Heart right ventricle (tissue), 16 donors: Measurements from ENCODE around the gene FGF2. TPM values are rescaled to one million over a fixed set of nuclear protein-coding genes. Genes with fewer than 3 reads are reported as not detected.
A peak's percentile ranks its signal among the peaks of the same experiment; 100 is the strongest.
"Not testable (repeated sequence)": the region's sequence is repeated elsewhere in the genome, so short reads cannot be mapped to it uniquely, and the experiment has no call there.

ENCODE experiments used
- ATAC-seq, 8 donors: fragments of 200-7000 bp; cut with Tn5 transposase; one replicate each; pipeline ENCODE4 v1.9.1; 2020; ENCODE audit warnings: mild to moderate bottlenecking in 8 of 8, moderate library complexity in 8 of 8, moderate number of reproducible peaks in 1 of 8
- DNase-seq, 2 donors: peaks; one replicate each; pipeline ENCODE4 v3.0.0-alpha.2; 2020
- H3K27ac ChIP-seq, 10 donors: fragments of 200-600 bp; sonication (generic) in 2 of 10; one replicate each; pipeline versions ENCODE4 v1.5.0 to v1.8.0; 2020 to 2022; ENCODE audit warnings: mild to moderate bottlenecking in 3 of 10
- H3K27me3 ChIP-seq, 7 donors: fragments of 200-600 bp; one replicate each; pipeline ENCODE4 v1.8.0; 2021 to 2022; ENCODE audit warnings: mild to moderate bottlenecking in 2 of 7
- H3K36me3 ChIP-seq, 9 donors: fragments of 200-600 bp; sonication (generic) in 1 of 9; one replicate each; pipeline versions ENCODE4 v1.5.0 to v1.8.0; 2020 to 2022; ENCODE audit warnings: mild to moderate bottlenecking in 2 of 9
- H3K4me1 ChIP-seq, 9 donors: fragments of 200-600 bp; sonication (generic) in 1 of 9; one replicate each; pipeline versions ENCODE4 v1.5.0 to v1.8.0; 2020 to 2022; ENCODE audit warnings: mild to moderate bottlenecking in 4 of 9
- H3K4me3 ChIP-seq, 10 donors: fragments of 200-600 bp; sonication (generic) in 2 of 10; one replicate each; pipeline versions ENCODE4 v1.5.0 to v1.8.0; 2020 to 2022; ENCODE audit warnings: mild to moderate bottlenecking in 7 of 10, moderate library complexity in 2 of 10
- H3K9me3 ChIP-seq, 11 donors: fragments of 200-600 bp in 10 of 11; sonication (generic) in 2 of 11; one replicate each; pipeline versions ENCODE4 v1.5.0 to v1.8.0; 2013 to 2022; ENCODE audit warnings: mild to moderate bottlenecking in 2 of 11, control low read depth in 1 of 11, moderate library complexity in 1 of 11
- WGBS, 2 donors: extraction: QIAGEN DNeasy Blood & Tissue Kit; methylation state at CpG; one replicate each; pipeline ENCODE4 v1.1.7; 2013; ENCODE audit warnings: inconsistent platforms in 1 of 2; 5-methylcytosine and 5-hydroxymethylcytosine counted together
- intact Hi-C, 10 donors: fragments of 100-400 bp; cut with DNase I; formaldehyde crosslinking; loops; one replicate each; pipeline versions ENCODE4 v1.11.1 to v1.14.2; 2022
- polyA plus RNA-seq, 2 donors: library from polyadenylated mRNA; stranded (reverse); fragments of 200-250 nt; gene quantifications; one replicate each; pipeline ENCODE4 v1.2.3, GENCODE V29; 2013
- total RNA-seq, 10 donors: library from RNA; stranded (reverse); fragmentation: NEBNext Ultra II Directional in 3 of 10; extraction: Animal tissue kit (Norgen Biotek cat#: 25700) in 3 of 10; gene quantifications; one replicate each; pipeline versions ENCODE4 v1.2.1 to v1.2.4, GENCODE V29; 2021 to 2023
- TF ChIP-seq, protein P1 (sequence below), 9 donors: fragments of 200-600 bp; sonication (generic) in 2 of 9; IDR thresholded peaks; one replicate each; pipeline versions ENCODE4 v1.5.0 to v1.8.0; 2021 to 2022; ENCODE audit warnings: antibody characterized with exemption in 9 of 9, mild to moderate bottlenecking in 5 of 9, moderate library complexity in 1 of 9
- donor health status: Arrhythmogenic right ventricular cardiomyopathy.
- donor health status: ischemic (EF 13 %, LVEDD 7.1; RV severe dilation, severe dysfunction).
- donor health status: healthy with polysubstance abuse.
- donor health status: DM: no; HTN: yes; CAD: no.
- donor health status: DM: no; HTN: no; CAD: no.
- donor health status: ischemic (EF 25% LVEDD 6.9; RV normal size, moderate dysfunction).
- donor health status: ischemic (EF 25% LVEDD 5.7; RV mildly dilated, moderate dysfunction).
- donor health status: healthy.
- donor health status: DM: yes; HTN: yes; CAD: no.
- donor health status: Ischemic cardiomyopathy.
- donor health status: ischemic (EF 35%, LVEDD 5.7; RV mildly dilated, moderate dysfunction).
- donor health status: nonischemic (EF 11% LVEDD 7.7; RV severe dilation, severe dysfunction).
- donor health status: DM: yes; HTN: yes; CAD: no.
- donor health status: PGD.
- donor health status: ischemic (EF 29% LVEDD 5.4; RV normal size, mild dysfunction).
- donor health status: nonischemic (EF 23%, LVEDD 6.1; RV moderate dilation, normal function).

The FGF2 gene
- total and polyA plus RNA-seq, 12 donors: 2.9 to 8.6 (median 5.6) TPM

DNA sequence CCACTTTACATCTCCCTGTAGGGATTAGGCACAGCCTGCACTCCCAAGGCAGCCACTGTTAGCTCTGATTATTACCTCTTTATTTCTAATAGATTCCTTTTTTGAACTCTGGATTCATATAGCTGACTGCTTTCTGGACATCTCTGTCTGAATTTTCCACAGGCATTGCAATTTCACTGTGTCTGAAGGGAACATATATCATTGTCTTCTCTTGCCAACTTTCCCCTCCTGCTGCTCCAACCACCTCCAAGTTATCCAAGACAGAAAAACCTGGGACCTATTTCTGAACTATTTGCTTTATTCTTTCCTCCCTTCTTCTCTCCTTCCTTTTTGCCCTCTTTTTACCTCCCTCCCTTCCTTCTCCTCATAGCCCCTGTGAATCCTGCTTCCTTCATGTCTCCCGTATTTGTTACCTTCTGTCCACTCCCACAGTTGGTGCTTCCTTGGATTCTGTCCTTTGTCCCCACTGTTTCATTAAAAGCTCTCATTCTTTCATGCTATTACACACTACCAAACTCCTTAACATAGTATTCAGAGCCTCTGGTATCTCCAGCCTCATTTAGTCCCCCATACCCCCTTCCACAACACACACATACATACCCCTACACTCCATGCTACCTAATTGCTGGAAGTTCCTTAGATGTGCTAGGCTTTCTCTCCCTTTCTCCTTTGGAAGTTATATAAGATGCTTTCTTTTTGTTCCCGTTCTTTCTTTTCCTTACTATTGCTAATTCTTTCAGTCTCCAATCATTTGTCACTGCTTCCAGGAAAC, 34.7 kb downstream of the FGF2 start:
- DNase-seq: no peak
- intact Hi-C loops: no loop called here
- no peak overlapping the region for H3K4me3 ChIP-seq
- no peak for ATAC-seq
- peaks cover 0 to 11% (median 7%) of the 10 kb centered on the region in 9 donors for H3K4me1 ChIP-seq
- 64 to 92% methylated on average over 2 of the region's 2 CpGs for WGBS, 2 donors
- no peak overlapping the region for H3K27ac ChIP-seq
- TF ChIP-seq, protein P1, sequence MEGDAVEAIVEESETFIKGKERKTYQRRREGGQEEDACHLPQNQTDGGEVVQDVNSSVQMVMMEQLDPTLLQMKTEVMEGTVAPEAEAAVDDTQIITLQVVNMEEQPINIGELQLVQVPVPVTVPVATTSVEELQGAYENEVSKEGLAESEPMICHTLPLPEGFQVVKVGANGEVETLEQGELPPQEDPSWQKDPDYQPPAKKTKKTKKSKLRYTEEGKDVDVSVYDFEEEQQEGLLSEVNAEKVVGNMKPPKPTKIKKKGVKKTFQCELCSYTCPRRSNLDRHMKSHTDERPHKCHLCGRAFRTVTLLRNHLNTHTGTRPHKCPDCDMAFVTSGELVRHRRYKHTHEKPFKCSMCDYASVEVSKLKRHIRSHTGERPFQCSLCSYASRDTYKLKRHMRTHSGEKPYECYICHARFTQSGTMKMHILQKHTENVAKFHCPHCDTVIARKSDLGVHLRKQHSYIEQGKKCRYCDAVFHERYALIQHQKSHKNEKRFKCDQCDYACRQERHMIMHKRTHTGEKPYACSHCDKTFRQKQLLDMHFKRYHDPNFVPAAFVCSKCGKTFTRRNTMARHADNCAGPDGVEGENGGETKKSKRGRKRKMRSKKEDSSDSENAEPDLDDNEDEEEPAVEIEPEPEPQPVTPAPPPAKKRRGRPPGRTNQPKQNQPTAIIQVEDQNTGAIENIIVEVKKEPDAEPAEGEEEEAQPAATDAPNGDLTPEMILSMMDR (IDR thresholded peaks at IDR 0.05): no peak
- H3K36me3 ChIP-seq: no peaks in the 10 kb centered on the region
- H3K9me3 ChIP-seq: no peaks in the 10 kb centered on the region
- no peaks in the 10 kb centered on the region for H3K27me3 ChIP-seq

DNA sequence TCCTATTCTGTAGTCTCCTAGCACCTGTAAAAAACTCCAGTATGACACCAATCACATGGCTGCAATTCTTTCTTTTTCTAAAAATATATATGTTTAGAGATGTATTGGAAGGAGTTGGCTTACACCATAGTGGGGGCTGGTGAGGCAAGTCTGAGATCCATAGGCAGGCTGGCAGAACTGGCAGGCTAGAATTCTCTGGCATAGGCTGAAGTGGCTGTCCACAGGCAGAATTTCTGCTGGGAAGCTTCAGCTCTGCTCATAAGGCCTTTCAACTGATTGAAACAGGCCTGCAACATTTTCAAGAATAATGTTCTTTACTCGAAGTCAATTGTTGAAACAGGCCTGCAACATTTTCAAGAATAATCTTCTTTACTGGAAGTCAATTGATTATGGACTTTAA, 37.0 kb downstream of the FGF2 start:
- TF ChIP-seq, protein P1 (IDR thresholded peaks at IDR 0.05): no peak
- peaks cover 0 to 6% (median 0%) of the 10 kb centered on the region in 11 donors for H3K9me3 ChIP-seq
- ATAC-seq (peak in 2 of 8 donors; percentile 57 to 63), DNase-seq (no peak)
- WGBS, 2 donors: 50 to 54% methylated on average over 1 of the region's 1 CpG
- H3K4me1 ChIP-seq: peaks cover 0 to 11% (median 4%) of the 10 kb centered on the region in 9 donors
- H3K4me3 ChIP-seq: no peak overlapping the region
- H3K27me3 ChIP-seq: no peaks in the 10 kb centered on the region
- H3K36me3 ChIP-seq: no peaks in the 10 kb centered on the region
- no peak overlapping the region for H3K27ac ChIP-seq
- intact Hi-C loops: no loop called here

DNA sequence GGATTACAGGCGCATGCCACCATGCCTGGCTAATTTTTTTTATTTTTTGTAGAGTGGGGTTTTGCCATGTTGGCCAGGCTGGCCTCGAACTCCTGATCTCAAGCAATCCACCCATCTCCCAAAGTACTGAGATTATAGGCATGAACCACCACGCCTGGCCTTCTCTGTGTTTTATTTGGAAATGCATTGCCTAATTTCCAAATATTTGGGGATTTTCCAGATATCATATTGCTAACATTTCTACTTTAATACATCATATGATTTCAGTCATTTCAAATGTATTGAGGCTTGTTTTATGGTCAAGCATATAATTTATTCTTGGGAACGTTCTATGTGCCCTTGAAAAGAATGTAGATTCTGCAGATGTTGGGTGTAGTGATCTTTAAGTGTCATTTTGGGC, 38.8 kb downstream of the FGF2 start:
- 92 to 95% methylated on average over 4 of the region's 4 CpGs for WGBS, 2 donors
- no peak for ATAC-seq
- TF ChIP-seq, protein P1 (IDR thresholded peaks at IDR 0.05): no peak

DNA sequence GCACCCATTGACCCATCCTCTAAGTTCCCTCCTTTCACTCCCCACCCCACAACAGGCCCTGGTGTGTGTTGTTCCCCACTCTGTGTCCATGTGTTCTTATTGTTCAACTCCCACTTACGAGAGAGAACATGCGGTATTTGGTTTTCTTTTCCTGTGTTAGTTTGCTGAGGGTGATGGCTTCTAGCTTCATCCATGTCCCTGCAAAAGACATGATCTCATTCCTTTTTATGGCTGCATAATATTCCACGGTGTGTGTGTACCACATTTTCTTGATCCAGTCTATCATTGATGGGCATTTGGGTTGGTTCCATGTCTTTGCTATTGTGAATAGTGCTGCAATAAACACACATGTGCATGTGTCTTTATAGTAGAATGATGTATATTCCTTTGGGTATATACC, 41.6 kb downstream of the FGF2 start:
- H3K4me1 ChIP-seq, ATAC-seq, intact Hi-C loops, H3K27ac ChIP-seq, H3K4me3 ChIP-seq, DNase-seq, H3K27me3 ChIP-seq, H3K9me3 ChIP-seq, H3K36me3 ChIP-seq: not testable (repeated sequence)
- 97 to 99% methylated on average over 3 of the region's 3 CpGs for whole genome bisulfite sequencing, 2 donors

More for the DNA sequence above, 38.8 kb downstream of the FGF2 start:
- no peaks in the 10 kb centered on the region for H3K36me3 ChIP-seq
- H3K9me3 ChIP-seq: peaks cover 0 to 7% (median 0%) of the 10 kb centered on the region in 11 donors
- no peak overlapping the region for H3K4me3 ChIP-seq
- H3K4me1 ChIP-seq: peaks cover 0 to 11% (median 4%) of the 10 kb centered on the region in 9 donors
- no peaks in the 10 kb centered on the region for H3K27me3 ChIP-seq
- DNase-seq: no peak
- no peak overlapping the region for H3K27ac ChIP-seq
- intact Hi-C loops: no loop called here

DNA sequence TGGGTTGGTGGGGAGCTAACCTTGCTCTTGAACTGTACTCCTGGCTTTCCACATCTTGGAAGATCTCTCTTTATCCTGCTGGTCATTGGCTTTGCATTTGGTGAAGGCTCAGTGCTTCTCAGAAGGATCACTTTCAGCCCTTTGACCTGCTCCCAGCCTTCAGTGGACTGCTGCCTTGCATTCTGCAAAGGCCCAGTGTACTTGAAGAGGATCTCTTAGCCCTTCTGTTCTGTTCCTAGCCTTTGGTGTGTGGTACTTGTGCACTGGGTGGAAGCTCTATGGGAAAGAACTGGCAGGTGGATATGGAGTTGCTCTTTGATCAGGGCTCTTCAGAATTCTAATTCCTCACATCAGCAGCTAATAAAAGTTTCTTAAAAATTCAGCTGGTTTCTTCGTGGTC, 46.5 kb downstream of the FGF2 start:
- Histone ChIP-seq H3K4me1 (no peaks in the 10 kb centered on the region), H3K4me3 (no peak overlapping the region), H3K9me3 (peaks cover 0 to 10% (median 0%) of the 10 kb centered on the region in 11 donors), H3K36me3 (peaks cover 0 to 16% (median 0%) of the 10 kb centered on the region in 9 donors), H3K27ac (no peak overlapping the region), H3K27me3 (no peaks in the 10 kb centered on the region)
- 80 to 86% methylated on average over 1 of the region's 1 CpG for WGBS, 2 donors
- TF ChIP-seq, protein P1 (IDR thresholded peaks at IDR 0.05): no peak
- intact Hi-C loops: no loop called here
- DNase-seq (no peak), ATAC-seq (no peak)
